ENCODE results near the gene CHD9. TPM values are rescaled to one million over a fixed set of nuclear protein-coding genes. Genes with fewer than 3 reads are reported as not detected.

Gene CHD9
- polyA plus RNA-seq, 1 donor from 2014 or later = 69.3 TPM

DNA sequence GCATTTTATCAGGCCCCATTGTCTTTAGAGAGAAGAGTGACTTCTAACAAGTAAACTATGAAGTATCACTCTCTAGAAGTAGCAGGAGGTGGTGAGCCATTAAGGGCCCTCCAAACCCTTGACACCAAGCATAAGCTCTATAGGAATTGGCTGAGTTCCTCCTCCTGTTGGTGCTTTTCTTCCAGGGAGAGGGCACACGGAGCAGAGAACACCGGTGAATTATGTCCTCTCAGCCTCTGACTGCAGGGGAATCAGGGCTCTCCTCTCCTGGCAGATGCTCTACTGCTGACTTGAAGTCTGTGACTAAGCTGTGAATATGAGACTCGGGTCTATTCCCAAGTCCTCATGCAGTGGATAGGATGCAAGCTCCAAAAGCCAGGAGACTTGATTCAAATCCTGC lies 32.3 kb downstream of the CHD9 start:
- Histone ChIP-seq H3K27me3 (ENCODE audit: insufficient read depth, low read depth, low read length) (no peaks in the 10 kb centered on the region), H3K4me3 (ENCODE audit: low read length) (no peak overlapping the region), H3F3A (ENCODE audit: insufficient read depth, low read length, poor library complexity, severe bottlenecking) (no peaks in the 10 kb centered on the region), H3K79me2 (replicated peaks; ENCODE audit: insufficient read depth, low read length) (no peaks in the 10 kb centered on the region), H3K27ac (ENCODE audit: low read length) (no peak overlapping the region), H3K9me3 (ENCODE audit: low read length) (no peaks in the 10 kb centered on the region), H3K9me2 (ENCODE audit: insufficient read depth, low read length) (no peaks in the 10 kb centered on the region), H3K4me2 (ENCODE audit: low read length) (no peak overlapping the region), H2AFZ (ENCODE audit: low read depth, low read length) (no peak overlapping the region), H3K9ac (ENCODE audit: low read length) (no peak overlapping the region), H4K20me1 (ENCODE audit: insufficient read depth) (no peaks in the 10 kb centered on the region), H3K36me3 (ENCODE audit: insufficient read depth, low read length) (no peaks in the 10 kb centered on the region)
- TF ChIP-seq EZH2 (IDR thresholded peaks at IDR 0.05; ENCODE audit: borderline replicate concordance, insufficient read depth, low read length, poor library complexity, severe bottlenecking) (no peak), SMC3 (conservative IDR thresholded peaks at IDR 0.05; ENCODE audit: poor library complexity) (no peak), RAD21 (conservative IDR thresholded peaks at IDR 0.05) (no peak), MXI1 (conservative IDR thresholded peaks at IDR 0.05; ENCODE audit: poor library complexity, severe bottlenecking) (no peak), EP300 (conservative IDR thresholded peaks at IDR 0.05; ENCODE audit: poor library complexity, severe bottlenecking) (no peak), POLR2AphosphoS5 (IDR thresholded peaks at IDR 0.05) (no peak), TAF1 (IDR thresholded peaks at IDR 0.05; ENCODE audit: low read depth) (no peak)
- TF ChIP-seq, protein P1, sequence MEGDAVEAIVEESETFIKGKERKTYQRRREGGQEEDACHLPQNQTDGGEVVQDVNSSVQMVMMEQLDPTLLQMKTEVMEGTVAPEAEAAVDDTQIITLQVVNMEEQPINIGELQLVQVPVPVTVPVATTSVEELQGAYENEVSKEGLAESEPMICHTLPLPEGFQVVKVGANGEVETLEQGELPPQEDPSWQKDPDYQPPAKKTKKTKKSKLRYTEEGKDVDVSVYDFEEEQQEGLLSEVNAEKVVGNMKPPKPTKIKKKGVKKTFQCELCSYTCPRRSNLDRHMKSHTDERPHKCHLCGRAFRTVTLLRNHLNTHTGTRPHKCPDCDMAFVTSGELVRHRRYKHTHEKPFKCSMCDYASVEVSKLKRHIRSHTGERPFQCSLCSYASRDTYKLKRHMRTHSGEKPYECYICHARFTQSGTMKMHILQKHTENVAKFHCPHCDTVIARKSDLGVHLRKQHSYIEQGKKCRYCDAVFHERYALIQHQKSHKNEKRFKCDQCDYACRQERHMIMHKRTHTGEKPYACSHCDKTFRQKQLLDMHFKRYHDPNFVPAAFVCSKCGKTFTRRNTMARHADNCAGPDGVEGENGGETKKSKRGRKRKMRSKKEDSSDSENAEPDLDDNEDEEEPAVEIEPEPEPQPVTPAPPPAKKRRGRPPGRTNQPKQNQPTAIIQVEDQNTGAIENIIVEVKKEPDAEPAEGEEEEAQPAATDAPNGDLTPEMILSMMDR (IDR thresholded peaks at IDR 0.05; ENCODE audit: poor library complexity, severe bottlenecking) = no peak
- TF ChIP-seq, protein P2, sequence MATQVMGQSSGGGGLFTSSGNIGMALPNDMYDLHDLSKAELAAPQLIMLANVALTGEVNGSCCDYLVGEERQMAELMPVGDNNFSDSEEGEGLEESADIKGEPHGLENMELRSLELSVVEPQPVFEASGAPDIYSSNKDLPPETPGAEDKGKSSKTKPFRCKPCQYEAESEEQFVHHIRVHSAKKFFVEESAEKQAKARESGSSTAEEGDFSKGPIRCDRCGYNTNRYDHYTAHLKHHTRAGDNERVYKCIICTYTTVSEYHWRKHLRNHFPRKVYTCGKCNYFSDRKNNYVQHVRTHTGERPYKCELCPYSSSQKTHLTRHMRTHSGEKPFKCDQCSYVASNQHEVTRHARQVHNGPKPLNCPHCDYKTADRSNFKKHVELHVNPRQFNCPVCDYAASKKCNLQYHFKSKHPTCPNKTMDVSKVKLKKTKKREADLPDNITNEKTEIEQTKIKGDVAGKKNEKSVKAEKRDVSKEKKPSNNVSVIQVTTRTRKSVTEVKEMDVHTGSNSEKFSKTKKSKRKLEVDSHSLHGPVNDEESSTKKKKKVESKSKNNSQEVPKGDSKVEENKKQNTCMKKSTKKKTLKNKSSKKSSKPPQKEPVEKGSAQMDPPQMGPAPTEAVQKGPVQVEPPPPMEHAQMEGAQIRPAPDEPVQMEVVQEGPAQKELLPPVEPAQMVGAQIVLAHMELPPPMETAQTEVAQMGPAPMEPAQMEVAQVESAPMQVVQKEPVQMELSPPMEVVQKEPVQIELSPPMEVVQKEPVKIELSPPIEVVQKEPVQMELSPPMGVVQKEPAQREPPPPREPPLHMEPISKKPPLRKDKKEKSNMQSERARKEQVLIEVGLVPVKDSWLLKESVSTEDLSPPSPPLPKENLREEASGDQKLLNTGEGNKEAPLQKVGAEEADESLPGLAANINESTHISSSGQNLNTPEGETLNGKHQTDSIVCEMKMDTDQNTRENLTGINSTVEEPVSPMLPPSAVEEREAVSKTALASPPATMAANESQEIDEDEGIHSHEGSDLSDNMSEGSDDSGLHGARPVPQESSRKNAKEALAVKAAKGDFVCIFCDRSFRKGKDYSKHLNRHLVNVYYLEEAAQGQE (IDR thresholded peaks at IDR 0.05; ENCODE audit: borderline replicate concordance) = no peak

DNA sequence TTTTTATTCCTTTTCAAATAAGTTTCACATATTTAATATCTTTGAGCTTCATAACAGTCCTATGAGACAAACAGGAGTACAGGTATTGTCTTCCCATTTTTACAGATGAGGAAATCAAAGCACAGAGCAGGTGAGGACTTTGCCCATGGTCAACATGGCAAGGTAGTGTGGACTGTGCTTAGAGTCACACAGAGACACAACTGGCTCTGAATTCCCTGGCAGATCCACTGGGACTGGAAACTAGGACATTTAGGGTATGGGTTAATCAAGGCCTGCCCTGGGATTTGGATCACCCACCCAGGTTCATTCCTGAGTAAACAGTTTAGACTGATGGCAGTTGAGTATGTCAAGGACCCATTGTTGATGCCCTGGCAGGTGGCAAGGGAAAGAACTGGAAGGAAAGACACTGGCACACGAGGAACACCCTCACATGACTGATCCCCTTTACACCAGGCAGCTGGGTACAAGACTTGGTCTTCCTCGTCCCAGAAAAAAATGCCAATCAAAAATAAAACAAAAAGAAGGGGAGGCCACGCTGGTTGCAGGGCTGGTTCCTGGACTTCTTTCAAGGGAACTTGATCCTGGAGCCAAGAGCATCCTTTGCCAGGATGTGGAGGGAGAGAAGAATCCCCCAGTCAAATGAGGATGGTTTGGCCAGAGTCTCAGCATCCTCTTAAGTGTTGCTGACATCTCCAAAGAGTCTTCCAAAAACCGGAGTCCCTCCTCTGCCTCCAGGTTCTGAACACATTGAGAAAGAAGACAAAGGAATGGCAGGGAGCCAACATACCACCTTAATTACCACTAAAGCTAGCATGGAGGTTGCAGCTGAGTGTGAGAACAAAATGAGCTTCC lies 34.9 kb downstream of the CHD9 start:
- no peak overlapping the region for H3K4me3 ChIP-seq (ENCODE audit: low read length)
- no peak overlapping the region for H3K9ac ChIP-seq (ENCODE audit: low read length)

More for the DNA sequence above, 34.9 kb downstream of the CHD9 start:
- Histone ChIP-seq H3K27me3 (ENCODE audit: insufficient read depth, low read depth, low read length) (no peaks in the 10 kb centered on the region), H4K20me1 (ENCODE audit: insufficient read depth) (no peaks in the 10 kb centered on the region), H2AFZ (ENCODE audit: low read depth, low read length) (no peak overlapping the region), H3K27ac (ENCODE audit: low read length) (no peak overlapping the region), H3K9me3 (ENCODE audit: low read length) (no peaks in the 10 kb centered on the region), H3K36me3 (ENCODE audit: insufficient read depth, low read length) (no peaks in the 10 kb centered on the region), H3K4me2 (ENCODE audit: low read length) (no peak overlapping the region), H3F3A (ENCODE audit: insufficient read depth, low read length, poor library complexity, severe bottlenecking) (no peaks in the 10 kb centered on the region), H3K9me2 (ENCODE audit: insufficient read depth, low read length) (no peaks in the 10 kb centered on the region), H3K79me2 (replicated peaks; ENCODE audit: insufficient read depth, low read length) (no peaks in the 10 kb centered on the region)
- TF ChIP-seq POLR2AphosphoS5 (IDR thresholded peaks at IDR 0.05) (no peak), MXI1 (conservative IDR thresholded peaks at IDR 0.05; ENCODE audit: poor library complexity, severe bottlenecking) (no peak), EP300 (conservative IDR thresholded peaks at IDR 0.05; ENCODE audit: poor library complexity, severe bottlenecking) (no peak), RAD21 (conservative IDR thresholded peaks at IDR 0.05) (no peak), TAF1 (IDR thresholded peaks at IDR 0.05; ENCODE audit: low read depth) (no peak), SMC3 (conservative IDR thresholded peaks at IDR 0.05; ENCODE audit: poor library complexity) (no peak), EZH2 (IDR thresholded peaks at IDR 0.05; ENCODE audit: borderline replicate concordance, insufficient read depth, low read length, poor library complexity, severe bottlenecking) (no peak)
- TF ChIP-seq, protein P1 (IDR thresholded peaks at IDR 0.05; ENCODE audit: poor library complexity, severe bottlenecking) = no peak
- TF ChIP-seq, protein P2 (IDR thresholded peaks at IDR 0.05; ENCODE audit: borderline replicate concordance) = no peak

Measured in neural cell (in vitro differentiated cells).